ENCODE measurements around the gene CABP7.

The CABP7 gene

DNA sequence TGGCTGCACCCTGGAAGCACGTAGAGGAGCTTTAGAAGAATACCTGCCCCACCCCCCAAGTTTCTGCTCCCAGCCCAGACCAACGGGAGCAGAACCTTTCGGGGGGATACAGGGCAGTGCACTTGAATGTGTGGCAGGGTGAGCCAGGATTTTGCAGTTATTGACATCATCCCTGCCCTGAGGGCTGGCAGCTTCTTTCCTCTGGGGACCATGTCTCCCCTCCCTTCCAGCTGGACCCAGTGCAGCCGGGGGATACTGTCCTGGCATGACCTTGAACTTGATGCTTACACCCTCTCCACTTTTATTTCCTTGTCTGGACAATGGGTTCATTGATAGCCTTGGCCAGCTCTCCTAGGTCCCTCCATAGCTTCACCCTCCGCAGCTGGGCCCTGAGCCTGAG is 4.1 kb upstream of the CABP7 start:
- no peaks in the 10 kb centered on the region for H3K9me2 ChIP-seq (replicated peaks; ENCODE audit: control insufficient read depth, low read length)
- H3K4me2 ChIP-seq (ENCODE audit: low read length), result no peak overlapping the region
- no peak overlapping the region for H3K4me3 ChIP-seq (ENCODE audit: low read length)
- no peaks in the 10 kb centered on the region for H3F3A ChIP-seq (ENCODE audit: control insufficient read depth, insufficient read depth)
- TF ChIP-seq EZH2phosphoT487 (IDR thresholded peaks at IDR 0.05; ENCODE audit: borderline replicate concordance, low read length), result no peak
- TF ChIP-seq, protein P1, sequence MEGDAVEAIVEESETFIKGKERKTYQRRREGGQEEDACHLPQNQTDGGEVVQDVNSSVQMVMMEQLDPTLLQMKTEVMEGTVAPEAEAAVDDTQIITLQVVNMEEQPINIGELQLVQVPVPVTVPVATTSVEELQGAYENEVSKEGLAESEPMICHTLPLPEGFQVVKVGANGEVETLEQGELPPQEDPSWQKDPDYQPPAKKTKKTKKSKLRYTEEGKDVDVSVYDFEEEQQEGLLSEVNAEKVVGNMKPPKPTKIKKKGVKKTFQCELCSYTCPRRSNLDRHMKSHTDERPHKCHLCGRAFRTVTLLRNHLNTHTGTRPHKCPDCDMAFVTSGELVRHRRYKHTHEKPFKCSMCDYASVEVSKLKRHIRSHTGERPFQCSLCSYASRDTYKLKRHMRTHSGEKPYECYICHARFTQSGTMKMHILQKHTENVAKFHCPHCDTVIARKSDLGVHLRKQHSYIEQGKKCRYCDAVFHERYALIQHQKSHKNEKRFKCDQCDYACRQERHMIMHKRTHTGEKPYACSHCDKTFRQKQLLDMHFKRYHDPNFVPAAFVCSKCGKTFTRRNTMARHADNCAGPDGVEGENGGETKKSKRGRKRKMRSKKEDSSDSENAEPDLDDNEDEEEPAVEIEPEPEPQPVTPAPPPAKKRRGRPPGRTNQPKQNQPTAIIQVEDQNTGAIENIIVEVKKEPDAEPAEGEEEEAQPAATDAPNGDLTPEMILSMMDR (IDR thresholded peaks at IDR 0.05; ENCODE audit: low read depth, low read length, poor library complexity, severe bottlenecking), result no peak
- no peaks in the 10 kb centered on the region for H3K4me1 ChIP-seq (ENCODE audit: control insufficient read depth, low read length)
- H3K9me3 ChIP-seq (ENCODE audit: control insufficient read depth, insufficient read depth, low read length), result no peaks in the 10 kb centered on the region
- no peaks in the 10 kb centered on the region for H3K36me3 ChIP-seq (ENCODE audit: control insufficient read depth, low read length)
- H3K27me3 ChIP-seq (ENCODE audit: control insufficient read depth, low read length), result peaks cover 3% of the 10 kb centered on the region; the same call in 1 of the 2 replicates
- H3K79me2 ChIP-seq (ENCODE audit: control insufficient read depth, low read length), result no peaks in the 10 kb centered on the region
- H4K20me1 ChIP-seq (ENCODE audit: control insufficient read depth, insufficient read depth, low read depth, low read length), result no peaks in the 10 kb centered on the region; the same call in 1 of the 2 replicates
- H3K27ac ChIP-seq (ENCODE audit: low read depth, low read length), result no peak overlapping the region

DNA sequence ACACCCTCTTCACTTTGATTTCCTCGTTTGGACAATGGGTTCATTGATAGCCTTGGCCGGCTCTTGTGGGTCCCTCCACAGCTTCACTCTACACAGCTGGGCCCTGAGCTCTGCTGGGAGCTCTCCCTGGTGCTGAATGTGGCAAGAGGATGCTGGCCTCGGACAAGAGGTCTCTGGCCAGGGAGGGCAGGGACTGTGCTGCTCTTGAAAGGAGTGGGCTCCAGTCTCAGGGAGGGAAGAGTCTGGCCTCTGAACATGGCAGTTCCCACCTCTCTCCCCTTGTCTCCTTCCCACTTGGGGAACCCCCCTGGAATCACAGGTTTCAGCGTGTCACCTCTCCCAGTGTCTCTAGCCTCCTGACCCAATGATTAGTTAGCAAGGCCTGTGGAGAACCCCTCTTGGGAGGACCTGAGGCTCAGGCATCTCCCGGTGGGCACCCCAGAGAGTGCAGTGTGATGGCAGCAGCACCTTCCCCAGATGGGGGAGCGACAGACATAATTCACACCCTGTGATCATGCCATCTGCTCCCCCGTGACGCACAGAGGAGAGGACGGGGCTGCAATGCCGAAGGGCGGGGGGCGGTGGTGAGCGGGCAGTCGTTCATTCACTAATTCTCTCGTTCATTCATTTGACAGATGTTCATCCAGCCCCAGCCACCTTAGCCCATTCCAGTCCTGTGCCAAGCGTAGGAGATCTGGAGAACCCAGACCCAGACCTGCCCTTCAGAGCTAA is 2.8 kb upstream of the CABP7 start:
- Histone ChIP-seq H3K36me3 (ENCODE audit: control insufficient read depth, low read length) (no peaks in the 10 kb centered on the region), H3K27ac (ENCODE audit: low read depth, low read length) (no peak overlapping the region), H3K4me3 (ENCODE audit: low read length) (no peak overlapping the region), H3K4me1 (ENCODE audit: control insufficient read depth, low read length) (no peaks in the 10 kb centered on the region), H3K9me2 (replicated peaks; ENCODE audit: control insufficient read depth, low read length) (no peaks in the 10 kb centered on the region), H3F3A (ENCODE audit: control insufficient read depth, insufficient read depth) (no peaks in the 10 kb centered on the region), H3K79me2 (ENCODE audit: control insufficient read depth, low read length) (no peaks in the 10 kb centered on the region), H3K9me3 (ENCODE audit: control insufficient read depth, insufficient read depth, low read length) (no peaks in the 10 kb centered on the region), H3K27me3 (ENCODE audit: control insufficient read depth, low read length) (peaks cover 3% of the 10 kb centered on the region; the same call in 1 of the 2 replicates), H3K4me2 (ENCODE audit: low read length) (no peak overlapping the region), H4K20me1 (ENCODE audit: control insufficient read depth, insufficient read depth, low read depth, low read length) (no peaks in the 10 kb centered on the region; the same call in 1 of the 2 replicates)
- TF ChIP-seq EZH2phosphoT487 (IDR thresholded peaks at IDR 0.05; ENCODE audit: borderline replicate concordance, low read length), result no peak
- TF ChIP-seq, protein P1 (IDR thresholded peaks at IDR 0.05; ENCODE audit: low read depth, low read length, poor library complexity, severe bottlenecking), result no peak

DNA sequence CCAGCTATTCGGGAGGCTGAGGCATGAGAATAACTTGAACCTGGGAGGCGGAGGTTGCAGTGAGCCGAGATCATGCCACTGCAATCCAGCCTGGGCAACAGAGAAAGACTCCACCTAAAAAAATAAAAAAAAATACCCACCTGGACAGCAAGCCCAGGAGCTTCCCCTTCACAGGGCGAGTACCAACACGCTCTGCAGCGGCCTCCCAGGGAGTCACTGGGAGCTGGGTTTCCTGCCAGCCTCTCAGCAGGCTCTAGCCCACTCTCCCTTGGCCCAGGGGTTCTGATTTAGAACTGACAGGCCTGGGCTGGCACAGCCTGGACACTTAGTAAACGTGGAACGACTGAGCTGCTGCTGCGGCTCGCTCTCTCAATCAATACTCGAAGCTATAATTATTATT is 2.0 kb upstream of the CABP7 start:
- TF ChIP-seq, protein P1 (IDR thresholded peaks at IDR 0.05; ENCODE audit: low read depth, low read length, poor library complexity, severe bottlenecking), result no peak
- TF ChIP-seq EZH2phosphoT487 (IDR thresholded peaks at IDR 0.05; ENCODE audit: borderline replicate concordance, low read length), result no peak
- Histone ChIP-seq H3K27ac (ENCODE audit: low read depth, low read length) (no peak overlapping the region), H3K36me3 (ENCODE audit: control insufficient read depth, low read length) (no peaks in the 10 kb centered on the region), H4K20me1 (ENCODE audit: control insufficient read depth, insufficient read depth, low read depth, low read length) (no peaks in the 10 kb centered on the region; the same call in 1 of the 2 replicates), H3K79me2 (ENCODE audit: control insufficient read depth, low read length) (no peaks in the 10 kb centered on the region), H3K27me3 (ENCODE audit: control insufficient read depth, low read length) (peaks cover 3% of the 10 kb centered on the region; the same call in 1 of the 2 replicates), H3K9me3 (ENCODE audit: control insufficient read depth, insufficient read depth, low read length) (no peaks in the 10 kb centered on the region), H3K4me3 (ENCODE audit: low read length) (no peak overlapping the region), H3F3A (ENCODE audit: control insufficient read depth, insufficient read depth) (no peaks in the 10 kb centered on the region), H3K9me2 (replicated peaks; ENCODE audit: control insufficient read depth, low read length) (no peaks in the 10 kb centered on the region), H3K4me1 (ENCODE audit: control insufficient read depth, low read length) (no peaks in the 10 kb centered on the region), H3K4me2 (ENCODE audit: low read length) (no peak overlapping the region)

All from DOHH2 (cell line).